Measurements from ENCODE around the gene LAMC1. TPM values are rescaled to one million over a fixed set of nuclear protein-coding genes. Genes with fewer than 3 reads are reported as not detected.
"Not testable (repeated sequence)": the region's sequence is repeated elsewhere in the genome, so short reads cannot be mapped to it uniquely, and the experiment has no call there.

The LAMC1 gene
- polyA plus RNA-seq, 3 donors = 290 to 310 (median 290) TPM

DNA sequence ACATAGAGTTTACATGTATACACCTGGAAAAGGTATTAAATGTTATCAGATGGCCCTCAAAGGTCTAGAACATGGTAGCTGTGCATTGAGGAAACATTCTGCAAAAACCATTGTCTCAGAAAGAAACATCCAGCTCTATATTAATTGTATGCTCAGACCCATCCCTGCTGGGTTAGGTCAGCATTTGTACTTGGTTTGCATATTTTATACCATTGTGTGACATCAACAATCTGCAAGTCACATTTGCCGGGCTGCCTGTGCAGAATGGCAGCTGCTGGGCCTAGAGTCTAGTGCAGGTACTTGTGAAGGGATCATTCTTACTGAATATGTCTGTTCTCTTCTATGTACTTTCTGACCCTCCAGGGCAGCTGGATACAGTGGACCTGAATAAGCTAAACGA, 119.0 kb downstream of the LAMC1 start:
- DNase-seq (ENCODE audit: low read depth in 3 of 3, low spot score in 2 of 3) = no peak

DNA sequence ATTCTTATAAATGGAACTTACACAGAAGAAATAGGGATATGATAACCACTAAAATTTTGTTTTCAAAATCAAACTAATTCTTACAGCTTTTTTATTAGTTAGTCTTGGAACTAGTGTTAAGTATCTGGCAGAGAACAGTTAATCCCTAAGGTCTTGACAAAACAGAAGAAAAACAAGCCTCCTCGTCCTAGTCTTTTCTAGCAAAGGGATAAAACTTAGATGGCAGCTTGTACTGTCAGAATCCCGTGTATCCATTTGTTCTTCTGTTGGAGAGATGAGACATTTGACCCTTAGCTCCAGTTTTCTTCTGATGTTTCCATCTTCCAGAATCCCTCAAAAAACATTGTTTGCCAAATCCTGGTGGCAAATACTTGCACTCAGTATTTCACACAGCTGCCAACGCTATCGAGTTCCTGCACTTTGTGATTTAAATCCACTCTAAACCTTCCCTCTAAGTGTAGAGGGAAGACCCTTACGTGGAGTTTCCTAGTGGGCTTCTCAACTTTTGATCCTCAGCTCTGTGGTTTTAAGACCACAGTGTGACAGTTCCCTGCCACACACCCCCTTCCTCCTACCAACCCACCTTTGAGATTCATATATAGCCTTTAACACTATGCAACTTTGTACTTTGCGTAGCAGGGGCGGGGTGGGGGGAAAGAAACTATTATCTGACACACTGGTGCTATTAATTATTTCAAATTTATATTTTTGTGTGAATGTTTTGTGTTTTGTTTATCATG, 120.5 kb downstream of the LAMC1 start:
- no peak for DNase-seq (ENCODE audit: low read depth in 3 of 3, low spot score in 2 of 3)

DNA sequence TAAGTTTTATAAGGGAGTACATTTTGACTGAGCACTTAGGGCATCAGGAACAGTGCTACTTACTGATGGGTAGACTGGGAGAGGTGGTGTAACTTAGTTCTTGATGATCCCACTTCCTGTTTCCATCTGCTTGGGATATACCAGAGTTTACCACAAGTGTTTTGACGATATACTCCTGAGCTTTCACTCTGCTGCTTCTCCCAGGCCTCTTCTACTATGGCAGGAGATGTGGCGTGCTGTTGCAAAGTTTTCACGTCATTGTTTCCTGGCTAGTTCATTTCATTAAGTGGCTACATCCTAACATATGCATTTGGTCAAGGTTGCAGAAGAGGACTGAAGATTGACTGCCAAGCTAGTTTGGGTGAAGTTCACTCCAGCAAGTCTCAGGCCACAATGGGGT, 121.5 kb downstream of the LAMC1 start:
- no peak for DNase-seq (ENCODE audit: low read depth in 3 of 3, low spot score in 2 of 3)

DNA sequence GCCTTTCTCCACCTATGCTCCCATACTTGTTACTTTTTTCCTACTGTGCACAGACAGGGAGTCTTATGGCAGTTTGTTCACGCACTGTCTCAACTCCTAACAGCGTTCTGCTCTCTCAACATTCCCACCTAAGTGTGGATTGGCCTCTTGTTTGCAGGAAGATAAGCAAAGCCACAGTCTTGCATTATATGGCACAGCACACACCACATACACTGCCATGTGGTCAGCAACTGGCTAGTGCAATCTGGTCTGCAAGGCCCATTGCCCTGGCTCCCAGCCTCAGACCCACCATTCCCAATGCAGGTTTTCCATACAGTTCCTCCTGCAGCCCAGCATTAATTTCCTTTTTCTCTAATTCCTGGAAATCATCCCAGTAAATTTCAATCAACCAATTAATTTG, 124.5 kb downstream of the LAMC1 start:
- DNase-seq (ENCODE audit: low read depth in 3 of 3, low spot score in 2 of 3) = no peak

DNA sequence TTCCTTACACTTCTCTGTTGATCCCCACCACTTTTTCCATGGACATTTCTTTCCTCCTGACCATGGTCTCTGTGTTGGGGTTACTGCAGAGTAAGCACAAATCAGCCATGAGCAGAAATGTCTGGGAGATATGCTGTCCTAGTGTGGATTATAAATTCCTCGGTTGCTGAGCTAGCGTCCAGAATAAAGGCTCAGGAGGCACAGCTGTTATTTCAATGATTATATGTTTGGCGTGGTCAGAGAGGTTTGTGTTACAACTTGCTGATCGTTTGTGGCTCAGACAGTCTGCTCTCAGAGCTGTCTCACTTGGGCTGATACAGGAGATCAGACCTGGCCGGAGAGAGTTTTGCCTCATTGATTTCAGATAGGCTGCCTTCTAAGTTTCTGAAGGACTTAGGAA, 125.4 kb downstream of the LAMC1 start:
- no peak for DNase-seq (ENCODE audit: low read depth in 3 of 3, low spot score in 2 of 3)

DNA sequence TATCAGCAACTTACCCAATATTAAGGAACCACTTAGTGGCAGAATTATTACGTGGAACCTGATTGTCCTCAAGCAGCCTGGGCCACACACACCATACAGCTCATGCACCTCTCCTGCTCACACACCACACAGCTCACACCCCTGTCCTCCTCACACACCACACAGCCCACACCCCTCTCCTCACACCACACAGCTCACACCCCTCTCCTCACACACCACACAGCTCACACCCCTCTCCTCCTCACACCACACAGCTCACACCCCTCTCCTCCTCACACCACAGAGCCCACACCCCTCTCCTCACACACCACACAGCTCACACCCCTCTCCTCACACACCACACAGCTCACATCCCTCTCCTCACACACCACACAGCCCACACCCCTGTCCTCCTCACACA, 126.1 kb downstream of the LAMC1 start:
- no peak for DNase-seq (ENCODE audit: low read depth in 3 of 3, low spot score in 2 of 3)

- DNase-seq (ENCODE audit: low read depth in 3 of 3, low spot score in 2 of 3) = not testable (repeated sequence)
Measured at GRCh38 chr1:183150032-183150431, 126.8 kb downstream of the LAMC1 start.

DNA sequence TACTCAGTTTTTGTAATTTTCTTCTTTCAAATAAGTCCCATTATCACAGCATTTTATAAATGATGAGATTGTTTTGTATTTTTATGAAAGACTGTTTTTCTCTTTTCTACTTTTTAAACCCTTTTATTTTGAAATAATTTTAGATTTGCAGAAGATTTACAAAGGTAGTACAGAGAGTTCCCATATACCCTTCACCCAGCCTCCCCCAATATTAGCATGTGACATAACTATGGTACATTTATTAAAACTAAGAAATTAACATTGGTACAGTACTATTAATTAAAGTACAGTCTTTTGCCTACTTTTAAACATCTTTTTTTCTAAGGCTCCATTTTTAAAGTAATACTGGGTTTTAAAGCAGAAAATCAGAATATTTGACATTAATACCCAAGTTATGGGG, 127.2 kb downstream of the LAMC1 start:
- DNase-seq (ENCODE audit: low read depth in 3 of 3, low spot score in 2 of 3) = no peak

GRCh38 chr1:183152180-183152579, 129.0 kb downstream of the LAMC1 start:
- no peak for DNase-seq (ENCODE audit: low read depth in 3 of 3, low spot score in 2 of 3)

DNA sequence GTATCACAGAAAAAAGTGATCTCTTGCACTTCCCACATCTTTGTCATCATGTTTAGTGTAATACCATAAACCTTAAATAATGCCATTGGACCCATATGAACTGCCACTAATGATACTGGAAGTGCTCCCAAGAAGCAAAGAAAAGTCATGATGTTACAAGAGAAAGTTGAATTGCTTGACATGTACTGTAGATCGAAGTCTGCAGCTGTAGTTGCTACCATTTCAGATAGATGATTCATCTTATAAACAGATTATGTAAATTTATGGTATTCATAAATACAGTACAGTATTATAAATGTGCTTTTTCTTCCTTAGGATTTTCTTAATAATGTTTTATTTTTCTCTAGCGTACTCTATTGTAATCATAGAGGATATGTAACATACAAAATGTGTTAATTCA, 132.7 kb downstream of the LAMC1 start:
- no peak for DNase-seq (ENCODE audit: low read depth in 3 of 3, low spot score in 2 of 3)

GRCh38 chr1:183159960-183160359, 136.7 kb downstream of the LAMC1 start:
- DNase-seq (ENCODE audit: low read depth in 3 of 3, low spot score in 2 of 3) = no peak

GRCh38 chr1:183161391-183161790, 138.2 kb downstream of the LAMC1 start:
- no peak for DNase-seq (ENCODE audit: low read depth in 3 of 3, low spot score in 2 of 3)

DNA sequence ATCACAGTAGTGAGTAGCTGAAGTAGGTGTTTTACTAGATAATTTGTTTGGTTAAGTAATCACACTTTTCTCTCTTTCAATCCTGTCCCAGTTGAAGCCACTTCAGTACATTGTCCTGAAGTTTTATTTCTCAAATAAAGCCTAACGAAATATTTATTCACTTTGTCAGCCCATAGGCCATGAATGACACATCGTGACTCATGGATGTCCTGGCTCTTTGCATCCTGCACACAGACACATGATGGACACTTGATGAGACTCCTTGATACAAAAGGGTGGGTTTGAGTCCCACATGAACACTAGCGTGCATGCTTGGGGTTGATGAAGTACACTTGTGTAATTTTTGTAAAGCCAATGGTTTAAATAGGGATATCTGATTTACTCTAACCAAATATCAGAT, 140.1 kb downstream of the LAMC1 start:
- no peak for DNase-seq (ENCODE audit: low read depth in 3 of 3, low spot score in 2 of 3)

GRCh38 chr1:183164340-183164739, 141.1 kb downstream of the LAMC1 start:
- DNase-seq (ENCODE audit: low read depth in 3 of 3, low spot score in 2 of 3) = no peak

GRCh38 chr1:183164963-183165362, 141.7 kb downstream of the LAMC1 start:
- no peak for DNase-seq (ENCODE audit: low read depth in 3 of 3, low spot score in 2 of 3)

DNA sequence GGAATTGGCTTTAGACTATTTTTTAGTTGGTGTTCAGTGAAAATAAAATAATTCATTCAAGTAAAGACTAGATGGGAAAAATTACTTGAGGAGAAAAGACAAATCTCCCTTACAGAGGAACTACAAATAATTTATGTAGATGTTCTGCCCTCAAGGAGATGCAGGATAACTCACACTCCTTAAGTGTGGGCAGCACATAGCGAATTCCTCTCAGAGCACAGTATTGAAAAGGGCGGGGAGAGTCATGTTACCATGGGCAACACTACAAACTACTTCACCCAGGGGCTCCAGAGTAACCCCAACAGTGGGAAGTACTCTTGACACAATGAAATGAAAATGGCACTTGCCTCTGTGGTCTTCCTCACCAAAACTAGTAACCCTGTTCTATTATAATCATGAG, 142.2 kb downstream of the LAMC1 start:
- DNase-seq (ENCODE audit: low read depth in 3 of 3, low spot score in 2 of 3) = no peak

GRCh38 chr1:183166454-183166853, 143.2 kb downstream of the LAMC1 start:
- no peak for DNase-seq (ENCODE audit: low read depth in 3 of 3, low spot score in 2 of 3)

DNA sequence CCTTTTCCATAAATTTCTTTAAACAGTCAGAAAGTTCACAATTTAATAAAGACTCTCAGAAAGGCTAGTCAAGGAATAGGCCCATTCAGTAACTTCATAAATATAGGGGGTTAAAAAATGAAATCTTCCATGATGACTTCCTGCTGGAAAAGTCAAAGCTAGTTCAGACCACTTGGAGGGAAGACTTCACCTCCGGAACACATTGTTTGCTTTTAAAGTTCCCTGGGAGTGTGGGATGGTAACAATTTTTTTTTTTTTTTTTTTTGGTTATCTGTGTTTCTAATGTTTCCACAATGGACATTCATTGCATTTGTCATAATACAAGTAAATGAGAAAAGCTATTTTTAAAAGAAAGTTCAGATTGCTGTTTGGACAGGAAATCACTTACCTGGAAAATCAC, 144.5 kb downstream of the LAMC1 start:
- DNase-seq (ENCODE audit: low read depth in 3 of 3, low spot score in 2 of 3) = no peak

GRCh38 chr1:183168308-183168707, 145.1 kb downstream of the LAMC1 start:
- no peak for DNase-seq (ENCODE audit: low read depth in 3 of 3, low spot score in 2 of 3)

- DNase-seq (ENCODE audit: low read depth in 3 of 3, low spot score in 2 of 3) = no peak
Measured at GRCh38 chr1:183173828-183174227, 150.6 kb downstream of the LAMC1 start.

GRCh38 chr1:183175631-183176030, 152.4 kb downstream of the LAMC1 start:
- no peak for DNase-seq (ENCODE audit: low read depth in 3 of 3, low spot score in 2 of 3)

GRCh38 chr1:183178545-183178944, 155.3 kb downstream of the LAMC1 start:
- DNase-seq (ENCODE audit: low read depth in 3 of 3, low spot score in 2 of 3) = no peak

DNA sequence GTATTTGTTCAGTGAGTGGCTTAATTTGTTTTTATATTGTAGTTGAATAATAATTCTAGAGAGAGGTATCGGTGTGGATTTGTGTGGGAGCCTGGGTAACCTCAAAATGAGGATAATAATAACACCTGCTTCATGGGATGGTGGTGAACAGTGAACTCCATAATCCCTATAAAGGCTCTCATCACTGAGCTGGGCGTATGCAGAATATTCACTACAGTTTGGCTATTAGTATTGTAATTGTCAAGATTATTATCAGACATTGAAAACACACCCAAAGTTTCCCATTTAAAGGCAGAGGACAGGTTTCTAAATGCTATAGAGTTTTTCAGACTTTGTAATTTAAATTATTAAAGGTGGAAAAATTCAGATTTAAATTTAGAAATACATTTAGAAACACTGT, 155.8 kb downstream of the LAMC1 start:
- DNase-seq (ENCODE audit: low read depth in 3 of 3, low spot score in 2 of 3) = no peak
